HCT116 (cell line): Measurements from ENCODE around the gene TFPT. TPM values are rescaled to one million over a fixed set of nuclear protein-coding genes. Genes with fewer than 3 reads are reported as not detected.

Experiments used
- ATAC-seq: fragments of 200-7000 bp; cut with Tn5 transposase; 2 replicates; pipeline ENCODE4 v1.9.1; 2020; ENCODE audit warnings: mild to moderate bottlenecking, moderate library complexity
- BruUV-seq: library from RNA; stranded (reverse); fragments of 400-500 nt; replicated peaks from 2 replicates; lab custom pipeline; 2021; lab: Mats Ljungman, UMichigan
- CTCF ChIA-PET: fragments of 300-600 bp; sonication (Branson Sonifier 250); formaldehyde crosslinking; loops from one replicate; lab custom pipeline; 2021; ENCODE audit warnings: antibody characterized with exemption; lab: Charles Lee
- POLR2A ChIA-PET: fragments of 300-600, 350-600 bp; sonication (Branson Sonifier 250); formaldehyde crosslinking; loops from one replicate; lab custom pipeline; 2021; ENCODE audit warnings: antibody characterized with exemption; lab: Charles Lee
- RAD21 ChIA-PET, 2 experiments: fragments of 300-600 bp; sonication (Branson Sonifier 250); formaldehyde crosslinking; loops; one replicate each; lab custom pipeline; 2023; ENCODE audit warnings: low total read pairs in 2 of 2; ENCODE audit not compliant: uncharacterized antibody in 2 of 2, unreplicated experiment in 2 of 2, low non-redundant PET in 1 of 2; lab: Charles Lee
- DNase-seq: peaks from one replicate; pipeline ENCODE4 v3.0.0-alpha.2; 2010; ENCODE audit warnings: low read depth, low spot score
- H2AFZ ChIP-seq: fragments of 200-600 bp; shearing (Covaris generic), sonication (generic); 2 replicates; pipeline ENCODE4 v1.6.1; 2017; ENCODE audit warnings: low read depth, mixed run types, mixed read lengths, antibody characterized with exemption, low read length; ENCODE audit not compliant: poor library complexity, severe bottlenecking
- H3K27ac ChIP-seq: 2 replicates; pipeline ENCODE4 v1.5.1; 2012; ENCODE audit warnings: low read depth, low read length
- H3K27me3 ChIP-seq: fragments of 200-600 bp; sonication (generic); 2 replicates; pipeline ENCODE4 v1.6.1; 2016; ENCODE audit warnings: mixed run types, low read length, mixed read lengths; ENCODE audit not compliant: insufficient read depth
- H3K36me3 ChIP-seq, 2 experiments: fragments of 200-500 bp in 1 of 2; fragments of 200-600 bp in 1 of 2; sonication (Bioruptor generic) in 1 of 2; sonication (generic) in 1 of 2; 2 replicates each; pipeline versions ENCODE4 v1.5.1 to v1.6.1; 2014 to 2016; ENCODE audit warnings: low read length in 2 of 2, inconsistent platforms in 1 of 2, mixed read lengths in 1 of 2, mixed run types in 1 of 2; ENCODE audit not compliant: insufficient read depth in 2 of 2, control insufficient read depth in 1 of 2
- H3K4me1 ChIP-seq, 2 experiments: fragments of 200-600 bp in 1 of 2; sonication (generic) in 1 of 2; 2 replicates each; pipeline versions ENCODE4 v1.5.1 to v1.6.1; 2012 to 2017; ENCODE audit warnings: low read length in 2 of 2, inconsistent platforms in 1 of 2, mild to moderate bottlenecking in 1 of 2, mixed read lengths in 1 of 2, mixed run types in 1 of 2, moderate library complexity in 1 of 2; ENCODE audit not compliant: insufficient read depth in 2 of 2, control insufficient read depth in 1 of 2
- H3K4me2 ChIP-seq: fragments of 200-600 bp; sonication (generic); 2 replicates; pipeline ENCODE4 v1.6.1; 2017; ENCODE audit warnings: mixed run types, low read length, mixed read lengths
- H3K4me3 ChIP-seq, 2 experiments: fragments of 200-600 bp in 1 of 2; sonication (generic) in 1 of 2; replicated peaks in 1 of 2; 2 replicates each; pipeline ENCODE4 v1.5.1; 2011 to 2016; ENCODE audit warnings: low read length in 2 of 2, control low read depth in 1 of 2, low read depth in 1 of 2, mild to moderate bottlenecking in 1 of 2, mixed read lengths in 1 of 2, mixed run types in 1 of 2
- H3K79me2 ChIP-seq: fragments of 200-600 bp; sonication (generic); 2 replicates; pipeline ENCODE4 v1.6.1; 2017; ENCODE audit warnings: mild to moderate bottlenecking, mixed run types, low read length, moderate library complexity, mixed read lengths; ENCODE audit not compliant: insufficient read depth
- H3K9ac ChIP-seq: fragments of 200-600 bp; sonication (generic); 2 replicates; pipeline ENCODE4 v1.6.1; 2016; ENCODE audit warnings: low read length, mixed read lengths
- H3K9me2 ChIP-seq: fragments of 200-600 bp; sonication (generic), shearing (Covaris generic); 2 replicates; pipeline ENCODE4 v1.6.1; 2017; ENCODE audit warnings: mixed run types, mild to moderate bottlenecking, moderate library complexity; ENCODE audit not compliant: insufficient read depth
- H3K9me3 ChIP-seq, 2 experiments: fragments of 200-500 bp in 1 of 2; fragments of 200-600 bp in 1 of 2; sonication (Bioruptor generic) in 1 of 2; sonication (generic) in 1 of 2; 2 replicates each; pipeline ENCODE4 v1.6.1; 2014 to 2017; ENCODE audit warnings: low read length in 2 of 2, mixed read lengths in 2 of 2, inconsistent platforms in 1 of 2, low read depth in 1 of 2, mild to moderate bottlenecking in 1 of 2, mixed run types in 1 of 2, moderate library complexity in 1 of 2; ENCODE audit not compliant: control insufficient read depth in 1 of 2, insufficient read depth in 1 of 2
- H4K20me1 ChIP-seq: fragments of 200-600 bp; sonication (generic), shearing (Covaris generic); 2 replicates; pipeline ENCODE4 v1.6.1; 2017; ENCODE audit warnings: mixed run types, mild to moderate bottlenecking, moderate library complexity; ENCODE audit not compliant: insufficient read depth
- ATF3 ChIP-seq: IDR thresholded peaks from 2 replicates; pipeline ENCODE4 v1.6.1; 2012
- CBX3 ChIP-seq: IDR thresholded peaks from 2 replicates; pipeline ENCODE4 v1.6.1; 2012; ENCODE audit warnings: low read depth
- EGR1 ChIP-seq: IDR thresholded peaks from 2 replicates; pipeline ENCODE4 v1.6.1; 2012; ENCODE audit warnings: low read depth
- ELF1 ChIP-seq: IDR thresholded peaks from 2 replicates; pipeline ENCODE4 v1.6.1; 2012; ENCODE audit warnings: low read depth, borderline replicate concordance
- EZH2 ChIP-seq: fragments of 200-600 bp; sonication (generic); IDR thresholded peaks from 2 replicates; pipeline ENCODE4 v1.6.1; 2017; ENCODE audit warnings: antibody characterized with exemption, mixed run types
- FOSL1 ChIP-seq: IDR thresholded peaks from 2 replicates; pipeline ENCODE4 v1.6.1; 2012; ENCODE audit warnings: low read depth
- POLR2AphosphoS5 ChIP-seq: IDR thresholded peaks from 2 replicates; pipeline ENCODE4 v1.6.1; 2011; ENCODE audit warnings: mild to moderate bottlenecking, low read depth, low read length, moderate library complexity
- RAD21 ChIP-seq: IDR thresholded peaks from 2 replicates; pipeline ENCODE4 v1.6.1; 2012; ENCODE audit warnings: low read depth, mild to moderate bottlenecking
- SIN3A ChIP-seq: IDR thresholded peaks from 2 replicates; pipeline ENCODE4 v1.6.1; 2012; ENCODE audit warnings: low read depth
- SP1 ChIP-seq: IDR thresholded peaks from 2 replicates; pipeline ENCODE4 v1.6.1; 2012; ENCODE audit warnings: low read depth
- YY1 ChIP-seq: IDR thresholded peaks from 2 replicates; pipeline ENCODE4 v1.6.1; 2011; ENCODE audit warnings: low read length, low read depth, moderate library complexity, mild to moderate bottlenecking; ENCODE audit not compliant: insufficient replicate concordance; ENCODE audit errors: extremely low read depth
- intact Hi-C: fragments of 100-400 bp; cut with micrococcal nuclease; formaldehyde crosslinking; loops from 2 replicates; pipeline ENCODE4 v1.10.0; 2022
- total RNA-seq: library from RNA; stranded (reverse); gene quantifications from one replicate; pipeline ENCODE4 v1.2.1, GENCODE V29; 2021; ENCODE audit not compliant: unreplicated experiment
- TF ChIP-seq, protein P1 (sequence below): IDR thresholded peaks from 2 replicates; pipeline ENCODE4 v1.6.1; 2011; ENCODE audit warnings: mild to moderate bottlenecking, low read length, moderate library complexity; ENCODE audit not compliant: insufficient replicate concordance; ENCODE audit errors: extremely low read depth
- TF ChIP-seq, protein P2 (sequence below): IDR thresholded peaks from 2 replicates; pipeline ENCODE4 v1.6.1; 2012; ENCODE audit warnings: low read depth

Gene TFPT
- total RNA-seq, 1 experiment from 2014 or later, result 7.1 TPM

DNA sequence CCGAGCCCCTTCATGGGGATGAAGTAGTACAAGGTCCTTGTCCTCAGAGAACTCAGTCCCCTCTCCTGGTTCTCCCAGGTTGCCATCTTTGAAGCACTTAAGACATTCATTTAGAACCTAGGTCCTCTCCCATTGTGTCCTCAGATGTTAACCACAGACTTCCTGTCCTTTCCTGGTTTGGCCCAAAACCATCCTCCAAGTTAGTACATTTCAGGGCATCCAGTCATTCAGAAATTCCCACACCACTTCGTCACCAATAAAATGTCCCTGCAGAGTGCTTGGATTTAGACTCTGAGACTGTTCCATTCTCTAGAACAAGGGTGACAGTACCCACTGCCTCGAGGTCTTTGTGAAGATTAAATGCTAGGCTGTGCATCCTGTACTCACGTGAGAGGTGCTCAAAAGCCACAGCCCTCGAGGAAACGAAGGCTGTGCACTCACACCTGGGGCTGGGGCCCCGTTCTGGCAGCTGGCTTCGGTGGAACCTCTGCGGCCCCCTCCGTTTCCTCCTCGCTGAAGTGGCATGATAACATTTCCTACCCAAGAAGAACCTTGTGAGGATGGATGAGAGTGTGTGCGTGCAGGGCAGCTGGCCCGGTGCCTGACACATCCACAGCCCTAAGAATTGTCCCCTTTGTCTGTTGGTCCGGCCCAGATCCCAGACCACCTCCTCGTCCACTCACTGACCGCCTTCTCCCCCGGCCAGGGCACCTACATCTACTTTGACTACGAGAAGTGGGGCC, 39.3 kb upstream of the TFPT start:
- DNase-seq (no peak), ATAC-seq (no peak)
- BruUV-seq, result no TSS peak
- H3K27me3 ChIP-seq, result no peaks in the 10 kb centered on the region
- ChIA-PET RAD21 (no interaction called here), POLR2A (no interaction called here), CTCF (no interaction called here)
- peak; percentile 5; the same call in 1 of the 2 replicates for TF ChIP-seq SIN3A
- no peak for TF ChIP-seq EZH2
- intact Hi-C loops, result no loop called here
- peaks cover 7 to 13% of the 10 kb centered on the region in 2 experiments for H3K4me1 ChIP-seq
- H3K9me2 ChIP-seq, result no peaks in the 10 kb centered on the region
- peaks cover 47 to 59% of the 10 kb centered on the region in 2 experiments; a peak in 3 of 4 replicates for H3K36me3 ChIP-seq
- H3K27ac ChIP-seq, result no peak overlapping the region
- H3K9ac ChIP-seq, result no peak overlapping the region
- H3K9me3 ChIP-seq, result no peaks in the 10 kb centered on the region
- no peak overlapping the region for H3K4me2 ChIP-seq
- no peaks in the 10 kb centered on the region for H4K20me1 ChIP-seq
- H3K4me3 ChIP-seq, result no peak overlapping the region
- no peak overlapping the region for H2AFZ ChIP-seq
- peaks cover 8% of the 10 kb centered on the region for H3K79me2 ChIP-seq

DNA sequence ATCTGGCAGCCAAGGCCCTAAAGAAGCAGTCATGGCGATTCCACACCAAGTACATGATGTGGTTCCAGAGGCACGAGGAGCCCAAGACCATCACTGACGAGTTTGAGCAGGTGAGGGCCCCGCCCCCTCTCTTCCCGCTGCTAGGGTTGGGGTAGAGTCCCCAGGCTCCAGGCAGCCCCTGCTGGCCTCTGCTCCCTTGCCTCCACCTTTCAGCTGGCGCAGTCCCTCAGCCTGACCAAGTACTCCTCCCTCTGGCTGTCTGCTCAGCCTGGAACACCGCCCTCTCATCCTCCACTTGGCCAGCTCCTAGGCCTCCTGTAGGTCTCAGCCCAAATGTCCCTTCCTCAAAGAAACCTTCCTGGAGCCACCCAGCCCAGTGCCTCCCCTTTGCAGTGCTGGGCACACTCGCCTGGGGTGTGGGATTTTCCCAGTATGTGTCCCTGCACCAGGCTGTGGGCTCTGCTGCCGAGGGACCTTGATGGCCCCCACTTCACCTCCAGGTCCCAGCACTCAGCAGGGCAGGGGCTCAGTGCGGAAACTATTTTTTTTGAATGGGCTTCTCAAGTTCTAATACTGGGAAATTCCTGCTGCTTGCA, 38.4 kb upstream of the TFPT start:
- Histone ChIP-seq H3K4me2 (no peak overlapping the region), H3K27me3 (no peaks in the 10 kb centered on the region), H3K79me2 (peaks cover 5% of the 10 kb centered on the region), H4K20me1 (no peaks in the 10 kb centered on the region), H2AFZ (no peak overlapping the region), H3K9me3 (no peaks in the 10 kb centered on the region), H3K9ac (no peak overlapping the region), H3K27ac (no peak overlapping the region), H3K4me3 (no peak overlapping the region), H3K4me1 (peaks cover 7 to 8% of the 10 kb centered on the region in 2 experiments), H3K36me3 (peaks cover 53 to 67% of the 10 kb centered on the region in 2 experiments; a peak in 3 of 4 replicates), H3K9me2 (no peaks in the 10 kb centered on the region)
- intact Hi-C loops, result no loop called here
- no TSS peak for BruUV-seq
- ChIA-PET CTCF (no interaction called here), RAD21 (no interaction called here), POLR2A (interaction anchor here (0.9 kb wide), 1 partner anchor 17 kb away, joined by 3 read pairs; the partner anchor contains the start of gene CNOT3)
- ATAC-seq (0 out of 2 replicates have a peak, but pooled peaks have one; percentile 15), DNase-seq (no peak)
- TF ChIP-seq ELF1, result no peak
- TF ChIP-seq YY1, result no peak
- TF ChIP-seq CBX3, result no peak
- no peak for TF ChIP-seq ATF3
- TF ChIP-seq EGR1, result no peak
- TF ChIP-seq, protein P1, sequence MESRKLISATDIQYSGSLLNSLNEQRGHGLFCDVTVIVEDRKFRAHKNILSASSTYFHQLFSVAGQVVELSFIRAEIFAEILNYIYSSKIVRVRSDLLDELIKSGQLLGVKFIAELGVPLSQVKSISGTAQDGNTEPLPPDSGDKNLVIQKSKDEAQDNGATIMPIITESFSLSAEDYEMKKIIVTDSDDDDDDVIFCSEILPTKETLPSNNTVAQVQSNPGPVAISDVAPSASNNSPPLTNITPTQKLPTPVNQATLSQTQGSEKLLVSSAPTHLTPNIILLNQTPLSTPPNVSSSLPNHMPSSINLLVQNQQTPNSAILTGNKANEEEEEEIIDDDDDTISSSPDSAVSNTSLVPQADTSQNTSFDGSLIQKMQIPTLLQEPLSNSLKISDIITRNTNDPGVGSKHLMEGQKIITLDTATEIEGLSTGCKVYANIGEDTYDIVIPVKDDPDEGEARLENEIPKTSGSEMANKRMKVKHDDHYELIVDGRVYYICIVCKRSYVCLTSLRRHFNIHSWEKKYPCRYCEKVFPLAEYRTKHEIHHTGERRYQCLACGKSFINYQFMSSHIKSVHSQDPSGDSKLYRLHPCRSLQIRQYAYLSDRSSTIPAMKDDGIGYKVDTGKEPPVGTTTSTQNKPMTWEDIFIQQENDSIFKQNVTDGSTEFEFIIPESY, result no peak
- TF ChIP-seq POLR2AphosphoS5, result no peak
- TF ChIP-seq SP1, result no peak
- TF ChIP-seq RAD21, result no peak
- TF ChIP-seq FOSL1, result no peak
- TF ChIP-seq, protein P2, sequence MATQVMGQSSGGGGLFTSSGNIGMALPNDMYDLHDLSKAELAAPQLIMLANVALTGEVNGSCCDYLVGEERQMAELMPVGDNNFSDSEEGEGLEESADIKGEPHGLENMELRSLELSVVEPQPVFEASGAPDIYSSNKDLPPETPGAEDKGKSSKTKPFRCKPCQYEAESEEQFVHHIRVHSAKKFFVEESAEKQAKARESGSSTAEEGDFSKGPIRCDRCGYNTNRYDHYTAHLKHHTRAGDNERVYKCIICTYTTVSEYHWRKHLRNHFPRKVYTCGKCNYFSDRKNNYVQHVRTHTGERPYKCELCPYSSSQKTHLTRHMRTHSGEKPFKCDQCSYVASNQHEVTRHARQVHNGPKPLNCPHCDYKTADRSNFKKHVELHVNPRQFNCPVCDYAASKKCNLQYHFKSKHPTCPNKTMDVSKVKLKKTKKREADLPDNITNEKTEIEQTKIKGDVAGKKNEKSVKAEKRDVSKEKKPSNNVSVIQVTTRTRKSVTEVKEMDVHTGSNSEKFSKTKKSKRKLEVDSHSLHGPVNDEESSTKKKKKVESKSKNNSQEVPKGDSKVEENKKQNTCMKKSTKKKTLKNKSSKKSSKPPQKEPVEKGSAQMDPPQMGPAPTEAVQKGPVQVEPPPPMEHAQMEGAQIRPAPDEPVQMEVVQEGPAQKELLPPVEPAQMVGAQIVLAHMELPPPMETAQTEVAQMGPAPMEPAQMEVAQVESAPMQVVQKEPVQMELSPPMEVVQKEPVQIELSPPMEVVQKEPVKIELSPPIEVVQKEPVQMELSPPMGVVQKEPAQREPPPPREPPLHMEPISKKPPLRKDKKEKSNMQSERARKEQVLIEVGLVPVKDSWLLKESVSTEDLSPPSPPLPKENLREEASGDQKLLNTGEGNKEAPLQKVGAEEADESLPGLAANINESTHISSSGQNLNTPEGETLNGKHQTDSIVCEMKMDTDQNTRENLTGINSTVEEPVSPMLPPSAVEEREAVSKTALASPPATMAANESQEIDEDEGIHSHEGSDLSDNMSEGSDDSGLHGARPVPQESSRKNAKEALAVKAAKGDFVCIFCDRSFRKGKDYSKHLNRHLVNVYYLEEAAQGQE, result no peak
- no peak for TF ChIP-seq SIN3A
